T1000 (cell line): ENCODE results near the gene SSX4B.
"Not testable (repeated sequence)": the region's sequence is repeated elsewhere in the genome, so short reads cannot be mapped to it uniquely, and the experiment has no call there.

Source experiments
- DNase-seq: peaks from one replicate; lab custom pipeline; 2025; ENCODE audit warnings: mixed read lengths; lab: John Stamatoyannopoulos, UW

SSX4B gene, protein sequence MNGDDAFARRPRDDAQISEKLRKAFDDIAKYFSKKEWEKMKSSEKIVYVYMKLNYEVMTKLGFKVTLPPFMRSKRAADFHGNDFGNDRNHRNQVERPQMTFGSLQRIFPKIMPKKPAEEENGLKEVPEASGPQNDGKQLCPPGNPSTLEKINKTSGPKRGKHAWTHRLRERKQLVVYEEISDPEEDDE

DNA sequence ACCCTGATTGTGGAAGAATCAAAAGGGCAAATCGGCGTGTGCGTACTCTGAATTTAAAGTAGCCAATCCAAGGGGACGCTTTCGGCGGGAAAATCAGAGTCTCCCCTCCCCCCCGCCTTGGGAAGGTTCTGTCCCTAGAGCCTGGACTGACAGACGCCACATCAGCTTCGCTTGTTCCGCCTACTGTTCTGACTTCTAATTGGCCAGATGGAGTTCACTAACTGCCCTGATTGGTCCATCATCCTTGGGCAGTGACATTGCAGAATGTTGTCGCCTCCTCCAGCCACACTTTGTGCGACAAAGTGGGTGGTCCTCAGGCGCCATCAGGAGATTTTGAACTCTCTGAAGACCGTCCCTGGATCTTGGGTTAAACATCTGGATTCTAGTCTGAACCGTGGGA, at the start of gene SSX4B:
Gene SSX4B (minus strand): TSS at position 101 of the 400 bp plus-strand sequence. CDS start 588 bp downstream, outside the sequence.
- DNase-seq: not testable (repeated sequence)

DNA sequence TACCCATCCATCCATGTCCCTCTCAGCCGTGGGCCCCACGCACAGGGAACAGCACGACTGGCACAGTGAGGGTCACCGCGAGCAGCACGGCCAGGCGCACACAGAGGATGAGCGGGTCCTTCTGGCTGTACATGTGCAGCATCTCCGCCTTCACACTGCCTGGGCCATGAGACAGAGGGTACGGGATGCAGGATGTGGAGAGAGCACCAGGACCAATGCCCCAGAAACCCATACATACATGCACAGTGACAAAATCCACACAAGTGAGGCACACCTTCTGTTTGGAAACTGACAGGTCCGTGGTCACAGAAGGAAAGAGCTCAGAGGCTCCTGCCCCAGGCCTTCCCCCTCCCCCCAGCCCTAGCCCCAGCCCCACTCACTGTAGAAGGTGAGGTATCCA, 48.8 kb upstream of the SSX4B start:
- no peak for DNase-seq

DNA sequence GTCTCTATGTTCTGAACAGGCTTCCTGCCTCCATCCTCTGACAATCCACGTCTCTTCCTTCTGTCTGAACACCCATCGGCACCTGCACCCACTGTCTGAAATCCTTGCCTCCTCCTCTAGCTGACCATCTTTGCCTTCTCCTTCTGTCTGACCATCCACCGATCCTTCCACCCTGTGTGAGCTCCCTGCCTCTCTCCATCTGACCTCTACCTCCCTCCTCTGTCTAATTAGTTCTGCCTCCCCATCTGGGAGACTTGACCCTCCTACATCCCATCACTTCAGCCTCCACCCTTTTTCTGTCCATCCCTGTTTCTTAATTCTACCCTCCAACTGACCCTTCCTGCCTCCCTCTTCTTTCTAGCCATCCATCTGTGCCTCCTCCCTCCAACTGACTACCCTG, 48.3 kb upstream of the SSX4B start:
- DNase-seq: no peak

DNA sequence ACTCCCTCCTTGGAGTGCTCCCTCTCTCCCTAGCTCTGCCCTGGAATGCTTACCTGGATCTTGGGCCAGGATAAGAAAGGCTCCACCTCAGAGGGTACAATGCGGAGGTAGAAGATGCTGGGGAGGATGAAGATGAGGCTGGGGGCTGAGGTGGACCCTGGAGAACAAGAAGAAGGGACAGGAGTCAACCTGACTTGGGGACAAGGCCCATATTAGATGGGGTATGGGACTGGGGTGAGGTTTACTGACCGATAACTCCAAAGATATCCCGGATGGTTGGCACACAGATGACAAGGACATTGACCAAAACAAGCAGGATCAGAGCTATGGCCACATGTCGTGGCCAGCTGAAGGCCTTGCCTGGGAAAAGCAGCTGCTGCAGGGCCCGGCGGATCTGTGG, 47.7 kb upstream of the SSX4B start:
- no peak for DNase-seq

DNA sequence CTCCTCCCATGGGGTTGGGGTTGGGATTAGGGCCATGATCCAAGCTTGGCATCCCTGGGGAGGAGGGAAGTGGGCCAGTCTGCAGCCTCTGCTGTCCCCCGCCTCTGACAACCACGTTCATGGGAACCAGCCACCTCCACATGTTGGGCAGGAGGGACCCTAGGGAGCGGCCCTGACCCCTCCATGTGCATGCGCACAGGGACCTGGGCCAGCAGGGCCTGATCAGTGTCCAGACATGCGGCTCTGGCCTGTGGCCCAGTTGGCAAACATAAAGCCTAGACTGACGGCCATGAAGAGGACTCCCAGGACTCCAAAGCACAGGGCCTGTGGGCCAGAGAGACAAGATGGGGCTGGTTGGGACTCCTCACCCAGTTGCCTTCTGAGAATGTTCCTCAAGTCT, 47.0 kb upstream of the SSX4B start:
- DNase-seq: no peak

DNA sequence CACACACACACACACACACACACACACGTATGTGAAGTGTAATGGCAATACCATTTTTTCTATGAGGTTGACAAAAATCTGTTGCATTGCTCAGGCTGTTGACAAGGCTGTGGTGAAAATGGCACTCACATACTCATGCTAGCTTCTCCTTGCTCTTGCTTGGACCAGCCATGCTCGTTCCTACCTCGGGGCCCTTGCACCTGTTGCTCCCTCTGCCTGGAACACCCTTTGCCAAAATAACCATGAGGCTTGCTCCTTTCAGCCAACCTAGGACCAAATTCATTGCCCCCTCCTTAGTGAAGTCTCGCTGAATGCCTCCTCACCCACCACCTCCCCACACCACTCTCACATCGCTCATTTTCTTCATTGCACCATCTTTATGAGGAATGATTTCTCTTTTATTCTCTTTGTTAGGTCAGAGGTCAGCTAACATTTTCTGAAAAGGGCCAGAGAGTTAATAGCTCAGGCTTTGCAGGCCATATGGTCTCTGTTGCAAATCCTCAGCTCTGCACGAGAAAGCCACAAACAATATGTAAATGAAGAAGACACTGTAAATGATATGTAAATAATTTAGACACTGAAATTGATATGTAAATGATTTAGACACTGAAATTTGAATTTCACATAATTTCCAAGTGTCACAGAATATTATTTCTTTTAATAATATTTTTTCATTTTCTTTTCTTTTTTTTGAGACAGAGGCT, 45.0 kb upstream of the SSX4B start:
- no peak for DNase-seq

DNA sequence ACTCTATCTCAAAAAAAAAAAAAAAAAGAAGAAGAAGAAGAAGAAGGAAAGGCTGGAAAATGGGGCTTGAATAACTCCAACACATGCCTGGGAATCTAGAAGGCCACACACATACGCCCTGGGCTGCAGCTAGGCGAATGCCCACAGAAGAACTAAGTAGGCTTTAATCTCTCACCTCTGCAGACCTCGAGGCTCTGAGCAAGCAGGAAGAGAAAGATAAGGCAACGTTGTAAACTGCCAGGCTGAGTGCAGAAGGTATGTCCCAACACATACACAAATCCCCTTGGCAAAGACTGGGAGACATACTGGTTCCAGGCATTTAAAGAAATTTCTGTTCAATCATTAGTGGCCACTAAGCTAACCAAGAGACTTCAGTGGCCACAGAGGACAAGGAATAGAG, 39.9 kb upstream of the SSX4B start:
- no peak for DNase-seq

DNA sequence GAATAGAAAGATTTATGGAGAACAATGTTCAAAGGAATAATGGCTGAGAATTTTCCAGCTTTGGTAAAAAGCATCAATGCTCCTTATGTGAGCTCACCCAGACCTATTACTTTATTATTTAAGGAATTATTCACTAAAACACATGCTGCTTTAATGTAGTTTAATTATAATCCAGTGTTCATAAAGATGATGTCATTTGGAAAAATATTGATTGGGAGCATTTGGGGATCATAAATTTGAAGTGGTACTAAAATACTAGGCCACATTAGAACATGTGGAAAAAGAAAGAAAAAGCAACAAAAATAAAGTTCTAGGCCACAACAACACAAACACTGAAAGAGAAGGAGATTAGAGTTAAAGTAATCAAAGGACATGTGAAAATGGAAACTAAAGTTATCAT, 38.3 kb upstream of the SSX4B start:
- no peak for DNase-seq

DNA sequence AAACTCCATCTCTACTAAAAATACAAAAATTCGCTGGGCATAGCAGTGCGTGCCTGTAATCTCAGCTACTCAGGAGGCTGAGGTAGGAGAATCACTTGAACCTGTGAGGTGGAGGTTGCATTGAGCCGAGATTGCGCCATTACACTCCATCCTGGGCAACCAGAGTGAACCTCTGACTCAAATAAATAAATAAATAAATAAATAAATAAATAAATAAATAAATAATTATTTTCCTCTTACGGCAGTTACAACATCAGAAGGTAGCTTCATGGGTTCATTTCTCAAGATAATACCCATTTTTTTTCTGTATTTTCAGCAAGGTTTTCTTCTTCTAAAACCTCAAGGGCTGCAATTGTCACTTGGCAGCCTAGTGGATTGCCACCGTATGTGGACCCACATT, 35.4 kb upstream of the SSX4B start:
- DNase-seq: not testable (repeated sequence)

DNA sequence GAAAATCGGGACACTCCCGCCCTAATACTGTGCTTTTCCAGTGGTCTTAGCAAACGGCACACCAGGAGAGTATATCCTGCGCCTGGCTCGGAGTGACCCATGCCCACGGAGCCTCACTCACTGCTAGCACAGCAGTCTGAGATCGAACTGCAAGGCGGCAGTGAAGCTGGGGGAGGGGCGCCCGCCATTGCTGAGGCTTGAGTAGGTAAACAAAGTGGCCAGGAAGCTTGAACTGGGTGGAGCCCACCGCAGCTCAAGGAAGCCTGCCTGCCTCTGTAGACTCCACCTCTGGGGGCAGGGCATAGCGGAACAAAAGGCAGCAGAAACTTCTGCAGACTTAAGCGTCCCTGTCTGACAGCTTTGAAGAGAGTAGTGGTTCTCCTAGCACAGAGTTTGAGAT, 22.0 kb upstream of the SSX4B start:
- DNase-seq: not testable (repeated sequence)

DNA sequence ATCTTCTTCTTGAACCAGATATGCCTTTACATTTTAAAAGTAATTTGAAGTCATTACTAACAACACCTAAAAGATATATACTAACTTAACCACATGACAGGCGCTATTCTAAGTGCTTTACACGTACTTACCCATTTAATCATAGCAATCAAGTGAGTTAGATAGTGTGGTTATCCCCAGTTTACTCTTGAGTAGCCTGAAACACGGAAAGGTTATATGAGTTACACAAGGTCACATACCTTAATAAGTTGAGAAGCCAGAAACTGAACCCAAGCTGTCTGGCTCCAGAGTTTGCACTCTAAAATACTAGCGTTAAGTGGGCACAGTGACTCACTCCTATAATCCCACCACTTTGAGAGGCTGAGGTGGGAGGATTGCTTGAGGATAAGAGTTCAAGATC, 18.4 kb upstream of the SSX4B start:
- DNase-seq: not testable (repeated sequence)

DNA sequence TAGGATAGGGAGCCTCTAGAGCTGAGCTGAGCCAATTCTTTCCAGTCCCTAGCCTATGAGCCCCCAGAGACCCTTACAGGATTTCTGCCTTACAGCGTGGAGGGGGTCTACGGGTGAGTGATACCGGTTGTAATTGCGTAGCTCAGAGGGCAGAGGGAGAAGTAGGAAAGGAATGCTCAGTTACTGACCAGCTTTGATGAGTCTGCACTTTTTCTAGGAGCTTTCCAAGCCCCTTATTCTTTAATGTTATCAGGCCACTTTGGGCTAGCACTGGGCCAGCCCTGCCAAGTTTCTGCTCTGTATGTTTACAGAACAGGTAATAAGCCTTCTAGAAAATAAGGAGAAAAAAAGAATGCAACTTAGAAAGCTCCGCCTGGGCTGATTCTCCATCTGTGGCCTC, 17.8 kb upstream of the SSX4B start:
- DNase-seq: not testable (repeated sequence)

DNA sequence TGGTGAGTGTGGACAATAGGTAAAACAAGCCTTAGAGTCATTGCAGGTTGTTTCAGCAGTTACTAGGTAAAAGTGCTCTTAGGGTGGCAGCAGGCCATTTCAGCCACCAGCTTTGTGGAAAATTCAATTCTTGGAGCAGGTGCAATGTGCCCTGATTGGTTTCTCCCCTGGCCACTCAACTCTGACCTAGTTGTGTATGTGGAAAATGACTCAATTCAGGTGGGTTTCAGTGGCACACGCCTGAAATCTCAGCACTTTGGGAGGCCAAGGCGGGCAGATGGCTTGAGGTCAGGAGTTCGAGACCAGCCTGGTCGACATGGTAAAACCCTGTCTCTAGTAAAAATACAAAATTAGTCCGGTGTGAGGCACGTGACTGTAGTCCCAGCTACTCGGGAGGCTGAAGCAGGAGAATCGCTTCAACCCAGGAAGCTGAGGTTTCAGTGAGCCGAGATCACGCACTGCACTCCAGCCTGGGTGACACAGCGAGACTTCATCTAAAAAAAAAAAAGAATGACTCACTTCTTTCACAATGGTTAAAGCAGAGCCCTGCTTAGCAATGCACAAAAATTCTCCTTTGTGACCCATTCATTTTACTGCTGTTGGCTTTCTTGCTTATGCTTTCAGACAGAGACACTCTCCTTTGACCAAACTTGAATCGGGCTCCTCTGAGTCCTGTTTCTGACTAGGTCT, 15.4 kb upstream of the SSX4B start:
- not testable (repeated sequence) for DNase-seq

DNA sequence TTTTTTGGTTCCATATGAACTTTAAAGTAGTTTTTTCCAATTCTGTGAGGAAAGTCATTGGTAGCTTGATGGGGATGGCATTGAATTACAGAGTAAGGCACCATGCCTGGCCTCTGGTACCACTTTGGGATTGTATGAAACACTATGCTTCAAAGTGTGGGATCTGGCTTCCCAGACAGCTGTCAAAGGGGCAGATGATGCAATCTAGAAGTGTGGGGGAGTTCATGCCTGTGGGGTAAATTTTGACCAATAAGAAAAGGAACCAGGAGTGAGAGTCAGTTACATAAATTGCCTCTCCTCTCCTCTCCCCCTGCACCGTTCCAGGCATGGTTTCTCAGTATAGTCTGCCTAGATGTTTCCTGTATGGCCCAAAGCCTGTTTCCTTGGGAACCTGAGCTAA, 13.9 kb downstream of the SSX4B start:
- not testable (repeated sequence) for DNase-seq

DNA sequence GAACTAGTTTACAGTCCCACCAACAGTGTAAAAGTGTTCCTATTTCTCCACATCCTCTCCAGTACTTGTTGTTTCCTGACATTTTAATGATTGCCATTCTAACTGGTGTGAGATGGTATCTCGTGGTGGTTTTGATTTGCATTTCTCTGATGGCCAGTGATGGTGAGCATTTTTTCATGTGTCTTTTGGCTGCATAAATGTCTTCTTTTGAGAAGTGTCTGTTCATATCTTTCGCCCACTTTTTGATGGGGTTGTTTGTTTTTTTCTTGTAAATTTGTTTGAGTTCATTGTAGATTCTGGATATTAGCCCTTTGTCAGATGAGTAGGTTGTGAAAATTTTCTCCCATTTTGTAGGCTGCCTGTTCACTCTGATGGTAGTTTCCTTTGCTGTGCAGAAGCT, 14.8 kb downstream of the SSX4B start:
- not testable (repeated sequence) for DNase-seq

DNA sequence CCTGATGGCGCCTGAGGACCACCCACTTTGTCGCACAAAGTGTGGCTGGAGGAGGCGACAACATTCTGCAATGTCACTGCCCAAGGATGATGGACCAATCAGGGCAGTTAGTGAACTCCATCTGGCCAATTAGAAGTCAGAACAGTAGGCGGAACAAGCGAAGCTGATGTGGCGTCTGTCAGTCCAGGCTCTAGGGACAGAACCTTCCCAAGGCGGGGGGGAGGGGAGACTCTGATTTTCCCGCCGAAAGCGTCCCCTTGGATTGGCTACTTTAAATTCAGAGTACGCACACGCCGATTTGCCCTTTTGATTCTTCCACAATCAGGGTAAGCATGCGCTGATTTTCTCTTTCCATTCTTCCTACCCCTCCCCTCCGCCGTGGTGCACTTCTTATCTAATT, 28.5 kb downstream of the SSX4B start, which contains the start of gene SSX4:
Gene SSX4 (plus strand): TSS at position 301 of the 400 bp plus-strand sequence. CDS start 515 bp downstream, outside the sequence.
- not testable (repeated sequence) for DNase-seq

DNA sequence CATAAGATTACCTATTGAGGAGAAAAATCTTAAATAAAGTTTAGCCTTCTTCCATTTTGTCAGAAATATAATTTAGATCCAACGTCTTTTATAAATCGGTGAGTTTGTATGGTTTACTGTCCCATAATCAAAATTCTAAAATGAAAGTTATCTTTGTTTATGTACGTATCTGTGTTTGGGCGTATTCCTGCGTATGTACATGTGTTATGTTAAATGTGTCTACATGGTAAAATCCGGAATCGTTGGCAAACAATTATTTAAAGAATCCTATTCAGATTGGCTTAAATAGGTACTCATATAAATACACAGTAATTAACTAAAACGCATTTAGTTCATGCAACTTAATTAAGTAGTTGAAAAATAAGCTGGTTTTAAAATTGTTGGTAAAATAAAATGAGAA, 41.4 kb downstream of the SSX4B start:
- DNase-seq: not testable (repeated sequence)

DNA sequence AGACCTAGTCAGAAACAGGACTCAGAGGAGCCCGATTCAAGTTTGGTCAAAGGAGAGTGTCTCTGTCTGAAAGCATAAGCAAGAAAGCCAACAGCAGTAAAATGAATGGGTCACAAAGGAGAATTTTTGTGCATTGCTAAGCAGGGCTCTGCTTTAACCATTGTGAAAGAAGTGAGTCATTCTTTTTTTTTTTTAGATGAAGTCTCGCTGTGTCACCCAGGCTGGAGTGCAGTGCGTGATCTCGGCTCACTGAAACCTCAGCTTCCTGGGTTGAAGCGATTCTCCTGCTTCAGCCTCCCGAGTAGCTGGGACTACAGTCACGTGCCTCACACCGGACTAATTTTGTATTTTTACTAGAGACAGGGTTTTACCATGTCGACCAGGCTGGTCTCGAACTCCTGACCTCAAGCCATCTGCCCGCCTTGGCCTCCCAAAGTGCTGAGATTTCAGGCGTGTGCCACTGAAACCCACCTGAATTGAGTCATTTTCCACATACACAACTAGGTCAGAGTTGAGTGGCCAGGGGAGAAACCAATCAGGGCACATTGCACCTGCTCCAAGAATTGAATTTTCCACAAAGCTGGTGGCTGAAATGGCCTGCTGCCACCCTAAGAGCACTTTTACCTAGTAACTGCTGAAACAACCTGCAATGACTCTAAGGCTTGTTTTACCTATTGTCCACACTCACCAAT, 43.9 kb downstream of the SSX4B start:
- not testable (repeated sequence) for DNase-seq

DNA sequence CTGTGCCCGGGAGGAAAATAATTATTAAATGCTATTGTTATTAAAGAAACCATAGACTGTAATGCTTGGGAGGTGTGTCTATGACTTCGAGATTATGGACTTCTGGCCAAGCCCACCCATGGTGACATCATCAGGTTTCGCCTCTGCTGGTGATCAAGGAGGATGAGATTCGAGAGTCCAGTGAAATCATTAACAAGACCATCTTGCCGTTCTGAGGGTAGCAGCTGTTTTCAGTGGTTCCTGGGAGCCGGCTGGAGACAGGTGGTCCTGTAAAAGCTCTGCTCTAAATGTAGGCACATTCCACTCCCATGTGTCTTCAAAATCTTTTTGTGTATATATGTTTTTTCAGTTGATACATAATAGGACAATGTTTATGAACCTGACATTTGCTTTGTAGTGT, 52.5 kb downstream of the SSX4B start:
- DNase-seq: not testable (repeated sequence)

DNA sequence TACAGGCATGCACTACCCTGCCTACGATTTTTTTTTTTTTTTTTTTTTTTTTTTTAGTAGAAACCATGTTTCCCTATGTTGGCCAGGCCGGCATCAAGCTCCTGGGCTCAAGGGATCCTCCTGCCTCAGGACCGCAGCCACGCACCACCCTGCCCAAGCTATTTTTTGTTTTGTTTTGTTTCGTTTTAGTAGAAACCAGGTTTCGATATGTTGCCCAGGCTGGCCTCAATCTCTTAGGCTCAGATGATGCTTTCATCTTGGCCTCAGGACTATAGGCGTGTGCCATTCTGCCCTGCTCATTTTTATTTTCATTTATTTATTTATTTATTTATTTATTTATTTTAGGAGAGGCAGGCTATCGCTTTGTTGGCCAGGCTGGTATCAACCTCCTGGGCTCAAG, 54.1 kb downstream of the SSX4B start:
- no peak for DNase-seq

DNA sequence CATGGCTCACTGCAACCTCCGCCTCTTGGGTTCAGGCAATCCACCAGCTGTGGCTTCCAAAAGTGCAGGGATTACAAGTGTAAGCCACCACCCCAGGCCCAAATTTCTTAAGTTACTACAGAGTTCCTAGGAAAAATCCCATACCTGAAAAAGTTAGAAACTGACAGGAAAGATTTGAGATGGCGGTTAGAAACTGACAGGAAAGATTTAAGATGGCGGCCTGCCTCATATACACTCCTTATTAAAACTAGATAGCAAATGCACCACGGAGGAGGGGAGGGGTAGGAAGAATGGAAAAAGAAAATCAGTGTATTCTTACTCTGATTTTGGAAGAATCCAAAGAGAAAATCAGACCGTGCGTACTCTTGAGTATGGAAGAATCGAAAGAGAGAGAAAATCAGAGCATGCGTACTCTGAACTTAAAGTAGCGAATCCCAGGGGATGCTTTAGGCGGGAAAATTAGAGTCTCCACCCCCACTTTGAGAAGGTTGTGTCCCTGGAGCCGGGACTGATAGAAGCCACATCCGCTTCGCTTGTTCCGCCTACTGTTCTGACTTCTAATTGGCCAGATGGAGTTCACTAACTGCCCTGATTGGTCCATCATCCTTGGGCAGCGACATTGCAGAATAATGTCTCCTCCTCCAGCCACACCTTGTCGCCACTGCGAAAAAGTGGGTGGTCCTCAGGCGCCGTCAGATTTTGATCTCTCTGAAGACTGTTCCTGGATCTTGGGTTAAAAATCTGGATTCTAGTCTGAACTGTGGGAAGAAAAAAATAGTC, 55.3 kb downstream of the SSX4B start, which contains the start of gene SSX3:
Gene SSX3 (minus strand): TSS at position 389 of the 780 bp plus-strand sequence. CDS start 1,454 bp downstream, outside the sequence.
- not testable (repeated sequence) for DNase-seq
